Neutrophil (primary cell): ENCODE measurements around the gene NAT9.
A peak's percentile ranks its signal among the peaks of the same experiment; 100 is the strongest.

Source experiments
- H3K27ac ChIP-seq: fragments of 200-600 bp; sonication (generic); 2 replicates; pipeline ENCODE4 v1.5.1; 2016; ENCODE audit warnings: mild to moderate bottlenecking, moderate library complexity
- H3K27me3 ChIP-seq: fragments of 200-600 bp; sonication (generic); 2 replicates; pipeline ENCODE4 v1.6.0; 2016; ENCODE audit warnings: mild to moderate bottlenecking
- H3K36me3 ChIP-seq: fragments of 200-600 bp; sonication (generic); 2 replicates; pipeline ENCODE4 v1.5.1; 2017
- H3K4me1 ChIP-seq, 2 experiments: fragments of 200-600 bp in 1 of 2; sonication (generic) in 1 of 2; 1 replicate in 1 of 2; 2 replicates in 1 of 2; pipeline versions ENCODE4 v1.5.1 to v1.6.1; 2013 to 2016; ENCODE audit warnings: low read depth in 1 of 2, low read length in 1 of 2, mild to moderate bottlenecking in 1 of 2, moderate library complexity in 1 of 2; ENCODE audit not compliant: control insufficient read depth in 1 of 2, insufficient read depth in 1 of 2
- H3K4me3 ChIP-seq, 2 experiments: fragments of 200-600 bp in 1 of 2; sonication (generic) in 1 of 2; 1 replicate in 1 of 2; 2 replicates in 1 of 2; pipeline ENCODE4 v1.5.1; 2013 to 2016; ENCODE audit warnings: low read depth in 1 of 2, low read length in 1 of 2, mild to moderate bottlenecking in 1 of 2, moderate library complexity in 1 of 2
- H3K9me3 ChIP-seq: fragments of 200-600 bp; sonication (generic); 2 replicates; pipeline ENCODE4 v1.5.1; 2016
- CTCF ChIP-seq: fragments of 200-600 bp; sonication (generic); IDR thresholded peaks from 2 replicates; pipeline ENCODE4 v1.5.1; 2016; ENCODE audit warnings: antibody characterized with exemption

NAT9 gene

DNA sequence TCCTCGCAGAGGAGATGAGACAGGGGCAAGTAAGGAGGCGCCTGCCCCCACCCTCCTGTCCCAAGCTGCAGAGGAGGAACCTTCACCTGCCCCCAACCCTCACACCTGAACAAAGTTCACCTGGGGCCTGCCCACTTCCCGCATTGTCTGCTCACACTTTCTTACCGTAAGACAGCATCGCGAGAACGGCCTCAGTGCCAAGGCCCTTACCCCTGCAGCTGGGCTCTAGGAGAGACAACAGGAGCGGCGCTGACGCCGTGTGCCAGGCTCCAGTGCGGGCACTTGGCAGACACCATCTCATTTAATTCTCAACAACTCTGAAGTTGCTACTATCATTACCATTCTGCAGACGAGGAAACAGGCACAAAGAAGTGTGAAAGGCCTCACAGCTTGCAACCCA is 4.1 kb downstream of the NAT9 start:
- peaks cover 25 to 30% of the 10 kb centered on the region in 2 experiments for H3K4me1 ChIP-seq
- H3K27ac ChIP-seq: peak overlapping the region; percentile 69
- H3K36me3 ChIP-seq: peaks cover 56% of the 10 kb centered on the region
- no peak for TF ChIP-seq CTCF
- no peaks in the 10 kb centered on the region for H3K9me3 ChIP-seq
- H3K27me3 ChIP-seq: no peaks in the 10 kb centered on the region
- no peak overlapping the region for H3K4me3 ChIP-seq

GRCh38 chr17:74771319-74771914 is 4.7 kb downstream of the NAT9 start:
- H3K27ac ChIP-seq: peak overlapping the region; percentile 69
- peaks cover 18 to 24% of the 10 kb centered on the region in 2 experiments for H3K4me1 ChIP-seq
- H3K9me3 ChIP-seq: no peaks in the 10 kb centered on the region
- H3K27me3 ChIP-seq: no peaks in the 10 kb centered on the region
- no peak for TF ChIP-seq CTCF
- H3K4me3 ChIP-seq: no peak overlapping the region
- H3K36me3 ChIP-seq: peaks cover 63% of the 10 kb centered on the region

DNA sequence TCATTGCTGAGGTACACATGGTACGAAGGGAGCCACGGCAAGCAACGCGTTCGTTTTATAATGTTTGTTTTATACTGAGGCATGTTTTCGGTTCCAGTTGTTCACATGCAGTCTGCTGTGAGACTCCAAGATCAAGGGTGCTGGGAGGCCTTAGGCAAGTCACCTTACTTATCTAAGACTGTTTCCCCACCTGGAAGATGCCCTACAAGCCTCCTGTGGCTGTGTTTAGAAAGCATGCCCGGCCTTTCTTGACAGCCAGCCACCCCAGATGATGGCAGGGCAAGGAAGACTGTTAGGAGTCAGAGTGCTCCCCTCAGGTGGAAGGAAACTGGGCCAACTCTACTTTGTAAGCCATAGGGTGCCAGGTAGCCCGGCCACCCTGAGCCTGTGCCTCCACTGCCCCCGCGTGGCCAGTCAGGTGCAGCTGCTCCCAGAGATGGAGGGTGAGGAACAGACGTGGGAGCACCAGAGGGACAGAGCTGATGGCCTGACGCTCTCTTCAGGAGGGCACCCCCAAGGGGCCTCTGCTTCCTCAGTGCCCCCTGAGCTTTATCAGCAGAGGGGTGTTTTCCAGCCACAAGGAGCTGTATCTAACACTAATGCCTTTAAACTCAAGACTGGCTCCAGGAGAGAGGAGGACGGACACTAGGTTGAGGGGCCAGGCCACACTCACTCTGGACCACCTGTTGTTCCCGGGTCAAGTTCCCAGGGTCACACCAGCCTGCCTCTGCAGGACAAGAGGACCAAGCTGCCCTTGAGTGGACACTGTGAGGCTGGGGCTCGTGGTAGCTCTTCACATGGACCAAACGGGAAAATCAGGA is 5.4 kb downstream of the NAT9 start:
- no peaks in the 10 kb centered on the region for H3K9me3 ChIP-seq
- peaks cover 70% of the 10 kb centered on the region for H3K36me3 ChIP-seq
- peak; percentile 81 for TF ChIP-seq CTCF
- peak overlapping the region; percentile 69 for H3K27ac ChIP-seq
- peaks cover 14 to 18% of the 10 kb centered on the region in 2 experiments for H3K4me1 ChIP-seq
- no peak overlapping the region for H3K4me3 ChIP-seq
- H3K27me3 ChIP-seq: no peaks in the 10 kb centered on the region

DNA sequence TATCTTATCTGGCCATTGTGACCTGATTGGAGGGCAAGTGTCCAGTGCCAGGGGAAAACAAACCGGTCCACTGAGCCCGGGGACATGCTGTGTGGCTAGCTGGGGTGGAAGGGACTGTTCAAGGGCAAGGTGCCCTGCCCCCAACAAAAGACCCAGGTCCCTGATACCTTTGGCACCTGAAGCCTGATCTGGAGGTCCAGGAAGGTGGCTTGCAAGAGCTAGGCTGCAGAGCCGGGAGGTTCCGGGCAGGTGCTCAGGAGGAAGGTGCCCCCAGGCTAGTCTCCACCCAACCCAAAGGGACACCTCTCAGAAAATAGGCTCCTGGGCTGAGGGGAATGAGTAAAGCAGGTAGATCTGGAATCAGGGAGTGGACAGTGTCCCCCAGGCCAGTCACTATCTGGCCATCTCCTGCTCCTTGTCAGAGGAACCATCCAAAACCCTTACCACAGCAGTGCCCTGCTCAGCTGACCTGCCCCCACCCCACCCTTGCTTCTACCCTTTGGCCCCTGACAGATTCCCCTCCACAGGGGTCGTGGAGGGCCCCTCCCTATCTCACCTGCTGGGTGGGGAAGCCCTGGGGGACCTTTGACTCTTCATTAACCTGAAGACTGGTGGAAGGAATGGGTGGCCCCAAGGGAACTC is 6.2 kb downstream of the NAT9 start:
- peaks cover 76% of the 10 kb centered on the region for H3K36me3 ChIP-seq
- no peaks in the 10 kb centered on the region for H3K9me3 ChIP-seq
- H3K4me3 ChIP-seq: no peak overlapping the region
- TF ChIP-seq CTCF: no peak
- H3K4me1 ChIP-seq: peaks cover 8 to 12% of the 10 kb centered on the region in 2 experiments
- peak overlapping the region; percentile 69 for H3K27ac ChIP-seq
- H3K27me3 ChIP-seq: no peaks in the 10 kb centered on the region

- Histone ChIP-seq H3K4me3 (no peak overlapping the region), H3K27me3 (no peaks in the 10 kb centered on the region), H3K9me3 (no peaks in the 10 kb centered on the region), H3K27ac (peak overlapping the region; percentile 69), H3K36me3 (peaks cover 82% of the 10 kb centered on the region), H3K4me1 (peaks cover 8 to 12% of the 10 kb centered on the region in 2 experiments)
- TF ChIP-seq CTCF: no peak
Observed at GRCh38 chr17:74769266-74769855, 6.8 kb downstream of the NAT9 start.
